HepG2 (cell line): ENCODE data around the gene HCFC1. TPM values are rescaled to one million over a fixed set of nuclear protein-coding genes. Genes with fewer than 3 reads are reported as not detected.

Source experiments
- KAT8 ChIP-seq: IDR thresholded peaks from 2 replicates; pipeline ENCODE4 v1.6.1; 2016; ENCODE audit warnings: missing genetic modification reagents, missing compliant biosample characterization
- NR2F1 ChIP-seq, 2 experiments: fragments of 450-650 bp in 1 of 2; formaldehyde crosslinking in 1 of 2; IDR thresholded peaks; 2 replicates each; pipeline versions ENCODE4 v1.5.0 to v1.6.1; 2016 to 2020; ENCODE audit warnings: mild to moderate bottlenecking in 1 of 2, missing compliant biosample characterization in 1 of 2, missing genetic modification reagents in 1 of 2, moderate library complexity in 1 of 2
- NRL ChIP-seq: sonication (generic); formaldehyde crosslinking; IDR thresholded peaks from 2 replicates; pipeline ENCODE4 v1.5.0; 2020; ENCODE audit warnings: missing genetic modification reagents, mild to moderate bottlenecking, moderate library complexity, borderline replicate concordance
- POLR2AphosphoS5 ChIP-seq: IDR thresholded peaks from 2 replicates; pipeline ENCODE4 v1.6.1; 2012; ENCODE audit warnings: low read depth, low read length
- RBM22 ChIP-seq: fragments of 200-400 bp; formaldehyde crosslinking; optimal IDR thresholded peaks from 2 replicates; pipeline ENCODE3; 2017; ENCODE audit warnings: mild to moderate bottlenecking, low read length, moderate library complexity
- SP4 ChIP-seq: sonication (generic); formaldehyde crosslinking; IDR thresholded peaks from 2 replicates; pipeline ENCODE4 v1.8.1; 2023; ENCODE audit warnings: mild to moderate bottlenecking, missing genetic modification reagents
- YY1 ChIP-seq: IDR thresholded peaks from 2 replicates; pipeline ENCODE4 v1.6.1; 2011; ENCODE audit warnings: low read length, low read depth, moderate library complexity, mild to moderate bottlenecking; ENCODE audit not compliant: insufficient read depth, insufficient replicate concordance
- ZNF138 ChIP-seq: sonication (generic); formaldehyde crosslinking; IDR thresholded peaks from 2 replicates; pipeline ENCODE4 v1.5.0; 2020; ENCODE audit warnings: mild to moderate bottlenecking, low read depth, missing genetic modification reagents
- ZNF296 ChIP-seq: sonication (generic); formaldehyde crosslinking; conservative IDR thresholded peaks from 2 replicates; pipeline ENCODE4 v1.5.0; 2020; ENCODE audit warnings: mild to moderate bottlenecking, missing genetic modification reagents
- ZNF34 ChIP-seq: sonication (generic); formaldehyde crosslinking; IDR thresholded peaks from 2 replicates; pipeline ENCODE4 v1.4.0; 2020; ENCODE audit warnings: mild to moderate bottlenecking, missing genetic modification reagents, borderline replicate concordance
- ZNF501 ChIP-seq: sonication (generic); formaldehyde crosslinking; IDR thresholded peaks from 2 replicates; pipeline ENCODE4 v1.5.1; 2020; ENCODE audit warnings: mild to moderate bottlenecking, moderate library complexity, missing genetic modification reagents
- ZSCAN21 ChIP-seq: sonication (generic); formaldehyde crosslinking; IDR thresholded peaks from 2 replicates; pipeline ENCODE4 v1.8.0; 2022; ENCODE audit warnings: mild to moderate bottlenecking, missing genetic modification reagents, moderate library complexity, borderline replicate concordance
- ZSCAN25 ChIP-seq: sonication (generic); formaldehyde crosslinking; IDR thresholded peaks from 2 replicates; pipeline ENCODE4 v1.8.0; 2022; ENCODE audit warnings: mild to moderate bottlenecking, missing genetic modification reagents
- polyA plus RNA-seq, 8 experiments: library from polyadenylated mRNA; depleted of rRNA in 3 of 8; stranded (reverse) in 7 of 8; unstranded in 1 of 8; fragments of >200 nt; fragmentation: Illumina TruSeq in 4 of 8; extraction: Trizol in 4 of 8; gene quantifications; 2 replicates each; pipeline versions ENCODE4 v1.2.1 to v1.2.3, GENCODE V29; 2011 to 2016; ENCODE audit warnings: low read depth in 4 of 8, missing spikeins in 1 of 8, mixed read lengths in 1 of 8; ENCODE audit not compliant: insufficient read depth in 1 of 8
- total RNA-seq, 5 experiments: library from RNA; depleted of rRNA; stranded (reverse); fragments of >200 nt; fragmentation: Illumina TruSeq; extraction: Trizol; gene quantifications; 2 replicates each; pipeline ENCODE4 v1.2.3, GENCODE V29; 2016; ENCODE audit warnings: low read depth in 1 of 5
- TF ChIP-seq, protein P1 (sequence below): sonication (generic); formaldehyde crosslinking; IDR thresholded peaks from 2 replicates; pipeline ENCODE4 v1.4.0; 2020; ENCODE audit warnings: missing genetic modification reagents
- TF ChIP-seq, protein P2 (sequence below): sonication (generic); formaldehyde crosslinking; conservative IDR thresholded peaks from 2 replicates; pipeline ENCODE4 v1.4.0; 2020; ENCODE audit warnings: mild to moderate bottlenecking, missing genetic modification reagents, moderate library complexity
- TF ChIP-seq, protein P3 (sequence below): IDR thresholded peaks from 2 replicates; pipeline ENCODE4 v1.6.1; 2018; ENCODE audit warnings: missing genetic modification reagents, mild to moderate bottlenecking, missing compliant biosample characterization
- TF ChIP-seq, protein P4 (sequence below): sonication (generic); formaldehyde crosslinking; IDR thresholded peaks from 2 replicates; pipeline ENCODE4 v1.4.0; 2020; ENCODE audit warnings: missing genetic modification reagents

Gene HCFC1
- total and polyA plus RNA-seq, 2 of the 13 experiments (the other 11 are each of a cell fraction or from before 2014, with no cell fraction given), result 5.8 to 17.8 TPM

DNA sequence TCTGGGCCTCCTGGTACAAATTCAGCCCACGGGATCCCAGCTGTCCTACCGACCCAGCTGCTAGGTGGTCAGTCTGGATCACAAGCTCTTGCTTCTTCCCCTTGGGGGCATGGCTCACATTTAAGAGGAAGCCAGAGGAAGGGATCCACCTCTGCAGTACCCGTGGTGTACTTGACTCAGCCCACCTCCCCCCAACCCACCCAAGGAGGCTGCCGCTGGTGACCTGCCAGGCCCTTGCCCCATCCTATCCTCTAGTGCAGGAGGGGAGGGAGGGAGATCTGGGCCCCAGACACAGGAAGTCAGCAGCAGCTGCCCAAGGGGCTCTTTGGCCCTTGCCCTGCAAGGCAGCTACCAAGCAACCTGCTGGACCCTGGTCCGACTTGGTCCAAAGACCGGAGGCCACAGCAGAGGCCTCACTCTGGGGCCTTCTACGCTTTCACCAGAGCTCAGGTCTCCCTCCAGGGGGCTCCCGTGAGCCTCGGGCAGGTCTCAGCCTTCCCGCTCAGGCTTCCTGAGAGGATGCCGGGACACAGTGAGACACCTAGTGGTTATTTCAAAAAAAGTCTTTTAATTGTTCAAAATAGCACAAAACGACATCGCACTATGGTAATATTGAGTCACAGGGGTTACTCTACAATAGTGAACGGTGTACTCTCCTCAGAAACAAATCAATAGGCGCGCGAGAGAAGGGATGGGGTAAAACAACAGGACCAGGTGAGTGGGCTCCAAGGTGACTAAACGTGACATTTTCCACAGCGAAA is 24.4 kb downstream of the HCFC1 start (continued):
- TF ChIP-seq, protein P1, sequence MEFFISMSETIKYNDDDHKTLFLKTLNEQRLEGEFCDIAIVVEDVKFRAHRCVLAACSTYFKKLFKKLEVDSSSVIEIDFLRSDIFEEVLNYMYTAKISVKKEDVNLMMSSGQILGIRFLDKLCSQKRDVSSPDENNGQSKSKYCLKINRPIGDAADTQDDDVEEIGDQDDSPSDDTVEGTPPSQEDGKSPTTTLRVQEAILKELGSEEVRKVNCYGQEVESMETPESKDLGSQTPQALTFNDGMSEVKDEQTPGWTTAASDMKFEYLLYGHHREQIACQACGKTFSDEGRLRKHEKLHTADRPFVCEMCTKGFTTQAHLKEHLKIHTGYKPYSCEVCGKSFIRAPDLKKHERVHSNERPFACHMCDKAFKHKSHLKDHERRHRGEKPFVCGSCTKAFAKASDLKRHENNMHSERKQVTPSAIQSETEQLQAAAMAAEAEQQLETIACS (CRISPR knock-in tag), result no peak
- TF ChIP-seq ZSCAN21 (CRISPR knock-in tag) (0 out of 2 replicates have a peak, but pooled peaks have one; percentile 47), RBM22 (peak; percentile 92), ZNF34 (CRISPR knock-in tag) (no peak), ZSCAN25 (CRISPR knock-in tag) (peak; percentile 76), NRL (CRISPR knock-in tag) (no peak), ZNF501 (CRISPR knock-in tag) (peak; percentile 33; the same call in 1 of the 2 replicates), ZNF138 (no peak), KAT8 (CRISPR knock-in tag) (peak; percentile 42), POLR2AphosphoS5 (no peak), ZNF296 (CRISPR knock-in tag) (no peak), NR2F1 (CRISPR knock-in tag; IDR thresholded peaks at IDR 0.05) (peak; percentile 5 to 58; a peak in 1 of 4 replicates), SP4 (0 out of 2 replicates have a peak, but pooled peaks have one; percentile 22), YY1 (peak; percentile 36)
- TF ChIP-seq, protein P2, sequence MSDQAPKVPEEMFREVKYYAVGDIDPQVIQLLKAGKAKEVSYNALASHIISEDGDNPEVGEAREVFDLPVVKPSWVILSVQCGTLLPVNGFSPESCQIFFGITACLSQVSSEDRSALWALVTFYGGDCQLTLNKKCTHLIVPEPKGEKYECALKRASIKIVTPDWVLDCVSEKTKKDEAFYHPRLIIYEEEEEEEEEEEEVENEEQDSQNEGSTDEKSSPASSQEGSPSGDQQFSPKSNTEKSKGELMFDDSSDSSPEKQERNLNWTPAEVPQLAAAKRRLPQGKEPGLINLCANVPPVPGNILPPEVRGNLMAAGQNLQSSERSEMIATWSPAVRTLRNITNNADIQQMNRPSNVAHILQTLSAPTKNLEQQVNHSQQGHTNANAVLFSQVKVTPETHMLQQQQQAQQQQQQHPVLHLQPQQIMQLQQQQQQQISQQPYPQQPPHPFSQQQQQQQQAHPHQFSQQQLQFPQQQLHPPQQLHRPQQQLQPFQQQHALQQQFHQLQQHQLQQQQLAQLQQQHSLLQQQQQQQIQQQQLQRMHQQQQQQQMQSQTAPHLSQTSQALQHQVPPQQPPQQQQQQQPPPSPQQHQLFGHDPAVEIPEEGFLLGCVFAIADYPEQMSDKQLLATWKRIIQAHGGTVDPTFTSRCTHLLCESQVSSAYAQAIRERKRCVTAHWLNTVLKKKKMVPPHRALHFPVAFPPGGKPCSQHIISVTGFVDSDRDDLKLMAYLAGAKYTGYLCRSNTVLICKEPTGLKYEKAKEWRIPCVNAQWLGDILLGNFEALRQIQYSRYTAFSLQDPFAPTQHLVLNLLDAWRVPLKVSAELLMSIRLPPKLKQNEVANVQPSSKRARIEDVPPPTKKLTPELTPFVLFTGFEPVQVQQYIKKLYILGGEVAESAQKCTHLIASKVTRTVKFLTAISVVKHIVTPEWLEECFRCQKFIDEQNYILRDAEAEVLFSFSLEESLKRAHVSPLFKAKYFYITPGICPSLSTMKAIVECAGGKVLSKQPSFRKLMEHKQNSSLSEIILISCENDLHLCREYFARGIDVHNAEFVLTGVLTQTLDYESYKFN (CRISPR knock-in tag), result peak; percentile 83
- TF ChIP-seq, protein P3, sequence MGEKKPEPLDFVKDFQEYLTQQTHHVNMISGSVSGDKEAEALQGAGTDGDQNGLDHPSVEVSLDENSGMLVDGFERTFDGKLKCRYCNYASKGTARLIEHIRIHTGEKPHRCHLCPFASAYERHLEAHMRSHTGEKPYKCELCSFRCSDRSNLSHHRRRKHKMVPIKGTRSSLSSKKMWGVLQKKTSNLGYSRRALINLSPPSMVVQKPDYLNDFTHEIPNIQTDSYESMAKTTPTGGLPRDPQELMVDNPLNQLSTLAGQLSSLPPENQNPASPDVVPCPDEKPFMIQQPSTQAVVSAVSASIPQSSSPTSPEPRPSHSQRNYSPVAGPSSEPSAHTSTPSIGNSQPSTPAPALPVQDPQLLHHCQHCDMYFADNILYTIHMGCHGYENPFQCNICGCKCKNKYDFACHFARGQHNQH, result 0 out of 2 replicates have a peak, but pooled peaks have one; percentile 26
- TF ChIP-seq, protein P4, sequence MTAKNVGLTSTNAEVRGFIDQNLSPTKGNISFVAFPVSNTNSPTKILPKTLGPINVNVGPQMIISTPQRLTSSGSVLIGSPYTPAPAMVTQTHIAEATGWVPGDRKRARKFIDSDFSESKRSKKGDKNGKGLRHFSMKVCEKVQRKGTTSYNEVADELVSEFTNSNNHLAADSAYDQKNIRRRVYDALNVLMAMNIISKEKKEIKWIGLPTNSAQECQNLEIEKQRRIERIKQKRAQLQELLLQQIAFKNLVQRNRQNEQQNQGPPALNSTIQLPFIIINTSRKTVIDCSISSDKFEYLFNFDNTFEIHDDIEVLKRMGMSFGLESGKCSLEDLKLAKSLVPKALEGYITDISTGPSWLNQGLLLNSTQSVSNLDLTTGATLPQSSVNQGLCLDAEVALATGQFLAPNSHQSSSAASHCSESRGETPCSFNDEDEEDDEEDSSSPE, result peak; percentile 55; the same call in 1 of the 2 replicates
